NCI-H187 treated with DMSO at 0.1 percent for 48 hours (cell line): Measurements from ENCODE around the gene ABLIM2.

Experiments
- DNase-seq: peaks from one replicate; lab custom pipeline; 2025; lab: John Stamatoyannopoulos, UW

The ABLIM2 gene

DNA sequence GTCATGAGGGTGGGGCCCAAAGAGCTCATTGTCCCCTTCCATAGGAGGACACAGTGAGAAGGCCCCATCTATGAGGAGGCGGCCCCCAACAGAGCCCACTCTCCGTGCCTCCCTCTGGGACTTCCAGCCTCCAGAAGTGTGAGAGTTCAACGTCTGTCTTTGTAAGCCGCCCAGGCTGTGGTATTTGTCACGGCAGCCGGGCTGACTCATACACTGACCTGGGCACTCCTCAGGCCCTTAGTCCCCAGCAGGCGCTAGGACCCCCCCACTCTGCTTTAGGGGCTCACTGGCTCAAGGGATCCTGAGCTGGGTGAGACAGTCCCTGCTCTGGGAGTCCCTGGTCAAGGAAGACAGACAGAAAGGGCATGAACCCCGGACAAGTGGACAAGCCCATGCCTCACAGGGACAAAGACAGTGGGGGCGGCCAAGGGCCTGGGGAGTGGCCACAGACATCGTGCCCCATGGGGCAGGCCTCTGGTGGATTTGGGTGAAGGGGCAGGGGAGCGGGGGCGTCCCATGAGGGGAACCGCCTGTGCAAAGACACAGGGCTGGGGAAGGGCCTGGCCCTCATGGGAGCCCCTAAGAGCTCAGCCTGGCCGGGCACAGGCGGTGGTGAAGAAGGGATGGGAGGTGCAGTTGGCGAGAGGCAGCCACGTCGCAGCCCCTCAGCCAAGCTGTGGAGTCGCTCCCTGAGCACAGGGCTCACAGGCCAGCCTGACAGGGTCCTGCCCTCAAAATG, 21.5 kb downstream of the ABLIM2 start:
- no peak for DNase-seq

DNA sequence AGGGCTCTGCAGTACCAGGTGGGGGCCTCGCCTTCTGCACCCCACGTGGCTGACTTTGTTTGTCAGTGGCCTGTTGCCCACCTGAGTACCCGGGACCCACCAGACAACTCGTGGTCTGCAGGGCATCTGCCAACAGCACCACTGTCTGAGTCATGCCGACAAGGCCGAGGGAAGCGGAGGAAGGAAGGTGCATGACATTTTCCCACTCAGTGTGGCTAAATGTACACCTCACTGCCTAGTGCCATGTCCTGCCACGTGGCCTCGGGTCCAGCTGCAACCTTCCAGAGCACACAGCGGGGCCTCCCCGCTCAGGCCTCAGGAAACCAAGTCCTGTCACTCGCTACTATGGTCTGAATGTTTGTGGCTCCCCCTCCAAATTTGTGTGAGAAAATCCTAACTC, 22.1 kb downstream of the ABLIM2 start:
- no peak for DNase-seq

DNA sequence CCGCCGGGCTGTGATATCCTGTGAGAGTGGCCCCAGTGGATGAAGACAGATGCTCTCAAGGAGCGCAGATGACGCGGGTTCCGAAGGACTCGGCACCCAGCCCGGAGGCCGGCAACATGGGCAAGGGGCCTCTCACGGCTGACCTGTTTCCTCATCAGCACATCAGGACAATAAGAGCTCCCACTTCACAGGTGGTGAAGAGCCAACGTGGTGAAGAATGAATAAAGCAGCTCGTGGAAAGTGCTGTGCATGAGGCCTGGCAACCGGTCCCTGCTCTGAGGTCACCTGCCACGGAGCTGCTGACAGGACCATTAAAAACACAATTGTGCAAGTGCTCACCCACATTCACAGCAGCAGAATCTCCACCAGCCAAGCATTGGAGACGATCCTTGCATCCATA, 22.9 kb downstream of the ABLIM2 start:
- DNase-seq = no peak

DNA sequence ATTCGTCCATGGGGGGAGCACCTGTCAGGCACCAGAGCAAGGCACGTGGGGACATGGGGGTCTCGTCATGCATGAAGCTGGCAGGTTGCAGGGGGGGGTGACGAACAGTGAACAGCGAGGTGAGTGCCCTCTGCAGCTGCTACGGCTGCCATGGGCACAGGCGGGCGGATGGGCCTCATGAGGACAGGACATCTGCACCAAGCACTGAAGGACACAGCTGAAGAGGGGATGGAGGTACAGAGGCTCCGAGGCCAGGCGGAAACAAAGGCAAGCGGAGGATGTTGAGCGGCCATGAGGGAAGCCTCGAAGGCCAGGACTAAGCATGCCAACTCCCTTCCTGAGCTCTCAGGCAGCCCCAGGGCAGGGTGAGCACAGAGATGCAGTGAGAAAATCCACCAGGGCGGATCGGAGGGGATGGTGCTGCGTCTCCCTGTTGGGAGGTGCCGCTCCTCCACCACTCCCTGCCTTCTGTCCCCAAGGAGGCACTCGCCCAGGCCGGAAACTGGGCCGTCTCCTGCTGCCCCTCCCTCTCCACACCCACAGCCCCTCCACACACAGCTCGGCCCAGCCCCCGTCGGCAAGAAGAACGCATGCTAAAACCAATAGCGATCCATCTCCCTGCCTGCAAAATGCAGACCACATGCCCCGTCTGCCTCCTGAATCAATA, 24.6 kb downstream of the ABLIM2 start:
- DNase-seq = no peak

DNA sequence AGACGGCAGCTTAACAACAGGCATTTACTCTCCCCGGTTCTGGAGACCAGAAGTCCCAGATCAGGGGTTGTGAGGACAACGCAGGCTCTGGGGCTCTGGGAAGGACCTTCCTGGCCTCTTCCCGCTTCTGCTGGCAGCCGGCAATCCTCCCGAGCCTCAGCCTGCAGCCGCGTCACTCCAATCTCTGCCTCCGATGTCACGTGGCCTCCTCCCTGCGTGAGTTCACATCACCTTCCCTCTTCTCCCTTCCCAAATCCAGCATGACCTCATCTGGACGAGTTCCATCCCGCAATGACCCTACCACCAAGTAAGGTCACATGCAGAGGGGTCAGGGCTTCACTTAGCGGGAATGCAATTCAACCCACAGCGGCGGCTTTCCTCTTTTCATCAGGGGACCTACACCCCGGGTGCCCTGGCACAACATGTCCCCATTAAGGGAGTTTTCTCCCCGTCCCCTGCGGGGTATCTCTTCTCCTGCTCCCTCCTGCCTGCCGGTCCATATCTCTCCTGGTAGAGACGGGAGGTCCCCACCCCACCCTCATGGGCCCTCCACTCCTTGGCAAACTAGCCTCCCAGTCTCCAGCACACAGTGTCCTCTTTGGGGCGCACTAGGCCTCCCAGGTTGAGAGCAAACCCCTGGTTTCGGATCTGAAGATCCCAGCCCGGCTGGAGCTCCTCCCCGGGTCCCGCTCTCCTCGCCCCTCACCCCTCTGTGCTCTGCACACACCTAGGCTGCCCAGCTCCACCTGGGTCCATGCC, 25.5 kb downstream of the ABLIM2 start:
- DNase-seq = no peak

DNA sequence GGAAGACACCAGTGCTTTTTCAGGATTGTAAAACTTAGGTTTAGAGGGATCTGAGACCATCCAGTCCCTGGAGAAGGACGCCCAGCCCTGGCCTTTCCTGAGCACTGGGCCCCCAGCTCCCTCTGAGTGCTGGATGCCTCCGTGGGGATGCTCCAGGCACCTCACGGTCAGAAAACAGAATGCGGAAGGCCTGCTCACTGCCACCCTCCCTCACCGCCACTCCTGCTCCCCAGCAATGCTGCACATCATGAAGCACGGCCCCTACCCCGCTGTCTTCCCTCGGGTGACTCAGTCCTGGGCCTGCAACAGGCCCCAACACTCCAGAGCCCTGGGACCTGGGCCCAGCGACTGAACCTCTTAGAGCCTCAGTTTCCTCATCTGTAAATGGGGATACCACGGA, 26.2 kb downstream of the ABLIM2 start:
- no peak for DNase-seq

DNA sequence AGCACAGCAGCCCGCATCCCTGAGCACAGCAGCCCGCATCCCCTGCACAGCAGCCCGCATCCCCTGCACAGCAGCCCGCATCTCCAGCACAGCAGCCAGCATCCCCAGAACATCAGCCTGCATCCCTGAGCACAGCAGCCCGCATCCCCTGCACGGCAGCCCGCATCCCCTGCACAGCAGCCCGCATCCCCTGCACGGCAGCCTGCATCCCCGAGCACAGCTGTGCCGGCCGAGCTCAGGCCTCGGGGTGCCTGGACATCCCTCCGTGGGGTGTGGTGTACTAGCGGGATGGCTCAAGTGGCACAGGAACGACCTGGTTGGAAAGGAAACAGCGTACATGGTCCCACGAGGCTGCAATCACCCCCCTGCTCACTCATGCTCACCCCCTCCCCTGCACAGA, 26.8 kb downstream of the ABLIM2 start:
- no peak for DNase-seq

DNA sequence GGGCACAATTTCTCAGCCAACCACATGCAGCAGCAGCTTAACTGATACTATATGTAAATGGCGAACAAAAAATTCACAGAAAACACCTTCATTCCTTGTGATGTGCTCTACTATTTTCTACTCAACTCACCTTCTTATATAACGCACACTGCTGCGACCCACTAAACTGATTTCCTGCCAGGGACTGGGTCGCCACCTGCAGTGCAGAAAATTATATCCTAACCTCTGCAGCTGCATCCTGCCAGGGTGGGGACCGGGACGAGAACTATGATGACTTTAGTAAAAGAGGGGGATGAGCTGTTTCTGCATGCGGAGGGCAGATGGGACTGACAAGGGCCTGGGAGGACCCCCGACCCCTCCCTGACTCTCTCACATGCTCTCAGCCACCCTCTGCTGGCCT, 27.4 kb downstream of the ABLIM2 start:
- DNase-seq = no peak

DNA sequence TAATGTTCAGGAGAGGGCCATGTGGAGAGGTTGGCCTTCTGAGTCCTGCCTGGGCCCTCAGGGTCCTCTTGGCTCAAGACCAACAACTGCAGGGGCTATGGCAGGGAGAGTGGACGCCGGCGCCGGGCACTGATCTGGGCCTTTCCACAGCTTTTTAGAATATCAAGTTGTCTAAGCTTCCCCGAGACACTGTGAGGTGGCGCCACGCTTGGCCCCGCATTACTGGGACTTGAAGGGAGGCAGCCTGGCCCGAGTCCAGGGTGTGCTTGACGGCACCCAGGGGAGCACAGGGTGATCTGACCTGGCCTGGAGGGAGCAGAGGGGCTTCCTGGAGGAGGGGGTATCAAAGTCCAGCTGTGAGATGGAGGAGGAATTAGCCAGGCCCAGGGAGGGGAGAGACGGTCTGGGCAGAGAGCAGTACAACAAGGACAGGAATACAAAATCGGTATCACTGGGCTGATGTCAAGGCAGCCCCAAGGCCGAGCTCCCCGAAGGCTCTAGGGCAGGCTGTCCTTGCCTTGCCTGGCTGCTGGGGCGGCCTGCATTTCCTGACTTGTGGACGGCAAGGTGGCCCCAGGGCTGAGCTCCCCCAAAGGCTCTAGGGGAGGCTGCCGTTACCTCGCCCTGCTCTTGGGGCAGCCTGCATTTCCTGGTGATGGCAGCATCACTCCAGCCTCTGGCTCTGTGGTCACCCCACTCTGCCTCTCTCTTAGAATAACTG, 28.1 kb downstream of the ABLIM2 start:
- no peak for DNase-seq

DNA sequence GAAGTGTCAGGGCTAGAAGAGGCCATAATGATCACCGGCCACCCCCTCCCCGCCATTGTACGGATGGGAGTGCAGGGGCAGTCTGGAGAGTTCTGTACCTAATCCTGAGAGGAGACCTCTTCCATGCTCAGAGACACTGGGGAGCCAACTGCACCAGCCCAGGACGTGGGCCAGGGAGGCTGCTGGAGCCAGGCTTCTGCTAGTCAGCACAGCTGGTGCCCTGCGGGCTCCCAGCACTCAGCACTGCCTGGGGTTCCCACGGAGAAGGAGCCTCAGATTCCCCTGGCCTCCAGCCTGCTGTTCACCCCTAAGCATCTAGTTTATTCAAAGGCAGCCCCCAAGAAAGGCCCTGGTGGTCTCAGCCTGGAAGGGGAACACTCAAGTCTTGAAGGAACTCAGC, 28.8 kb downstream of the ABLIM2 start:
- DNase-seq = no peak

DNA sequence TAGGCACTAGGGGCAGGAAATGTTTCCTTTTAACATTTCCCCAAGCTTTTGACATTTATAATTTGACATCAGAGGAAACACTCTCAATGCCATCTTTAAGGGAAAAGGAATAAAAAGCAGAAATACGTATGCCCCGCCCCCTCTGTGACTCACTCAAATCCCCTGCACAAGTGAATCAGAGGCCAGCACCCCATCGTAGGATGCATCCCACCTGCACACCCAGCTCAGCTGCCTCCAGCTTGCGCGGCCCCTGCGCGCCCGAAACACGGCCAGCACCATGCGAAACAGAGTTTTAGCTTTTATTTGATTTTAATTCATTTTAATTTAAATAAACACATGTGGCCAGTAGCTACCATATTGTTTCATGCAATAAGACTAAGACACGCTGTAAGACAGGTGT, 29.5 kb downstream of the ABLIM2 start:
- no peak for DNase-seq

DNA sequence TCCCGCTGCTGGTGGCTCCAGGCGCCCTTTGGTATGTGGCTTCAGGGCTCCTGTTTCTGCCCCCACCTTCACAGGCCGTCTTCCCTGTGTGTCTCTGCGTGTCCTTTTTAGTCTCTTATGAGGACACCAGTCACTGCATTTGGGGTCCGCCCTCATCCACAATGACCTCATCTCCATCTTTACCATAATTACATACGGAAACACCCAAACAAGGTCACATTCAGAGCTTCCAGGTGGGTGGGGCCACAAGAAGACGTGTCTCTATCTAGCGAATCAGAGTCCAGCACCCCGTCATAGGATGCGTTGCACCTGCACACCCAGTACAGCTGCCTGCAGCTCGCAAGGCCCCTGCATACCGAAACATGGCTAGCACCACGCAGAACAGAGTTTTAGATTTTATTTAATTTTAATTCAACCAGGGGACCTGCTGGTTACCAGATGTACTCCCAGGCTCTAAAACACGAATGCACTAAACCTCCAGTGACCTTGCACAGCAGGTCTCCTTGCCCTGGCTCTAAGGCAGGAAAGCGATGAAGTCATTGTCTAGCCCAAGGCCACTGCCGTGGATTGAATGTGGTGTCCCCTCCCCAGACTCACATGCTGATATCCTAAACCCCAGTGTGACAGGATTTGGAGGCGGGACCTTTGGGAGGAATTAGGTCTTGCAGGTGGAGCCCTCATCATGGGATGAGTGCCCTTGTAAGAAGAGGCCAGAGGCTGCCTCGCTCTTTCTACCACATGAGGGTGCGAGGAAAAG, 30.3 kb downstream of the ABLIM2 start:
- DNase-seq = no peak

DNA sequence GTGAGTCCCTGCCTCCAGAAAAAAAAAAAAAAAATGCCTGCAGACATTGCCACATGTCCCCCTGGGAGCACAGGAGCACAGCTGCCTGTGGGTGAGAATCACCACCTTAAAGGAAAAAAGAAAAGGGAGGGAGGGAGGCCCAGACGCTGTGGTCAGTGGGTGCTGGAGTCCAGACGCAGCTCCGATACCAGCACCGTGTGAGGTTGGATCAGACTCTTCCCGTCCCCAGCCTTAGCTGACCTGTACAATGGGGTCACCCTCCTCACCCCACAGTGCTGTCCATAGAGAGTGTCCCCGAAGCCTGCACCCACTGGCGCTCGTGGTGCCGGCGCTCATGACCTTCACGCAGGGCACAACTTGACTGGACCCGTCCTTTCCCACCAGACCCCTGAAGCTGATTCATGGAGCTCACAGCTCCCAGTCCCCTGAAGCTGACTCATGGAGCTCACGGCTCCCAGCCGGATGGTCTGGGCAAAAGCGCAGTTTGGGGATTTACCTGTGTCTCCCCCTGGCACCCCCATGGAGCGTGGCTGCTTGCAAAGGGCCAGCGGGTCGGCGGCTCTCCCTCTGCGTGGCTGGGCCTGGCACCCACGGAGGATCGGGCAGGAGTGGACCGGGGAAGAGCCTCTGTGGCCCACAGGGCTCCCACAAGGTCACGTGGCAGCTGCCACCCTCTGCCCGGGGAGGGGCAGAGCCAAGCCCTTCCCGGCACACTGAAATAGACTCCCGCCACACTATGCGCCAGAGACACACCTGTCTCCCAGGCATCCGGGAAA, 31.4 kb downstream of the ABLIM2 start:
- DNase-seq = no peak

DNA sequence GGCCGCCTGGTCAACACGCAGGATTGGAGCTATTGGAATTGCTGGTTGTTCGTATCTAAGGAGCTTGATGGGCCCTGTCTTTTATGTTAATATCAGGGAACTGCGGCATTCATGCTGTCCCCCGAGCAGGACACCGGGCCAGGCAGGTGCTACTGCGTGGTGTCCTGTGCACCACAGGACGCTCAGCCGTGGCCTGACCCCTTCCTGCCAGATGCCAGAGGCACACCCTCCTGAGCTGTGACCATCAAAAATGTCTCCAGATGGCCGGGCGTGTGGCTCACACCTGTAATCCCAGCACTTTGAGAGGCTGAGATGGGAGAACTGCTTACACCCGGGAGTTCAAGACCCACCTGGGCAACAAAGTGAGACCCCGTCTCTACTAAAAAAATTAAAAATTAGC, 32.1 kb downstream of the ABLIM2 start:
- no peak for DNase-seq

DNA sequence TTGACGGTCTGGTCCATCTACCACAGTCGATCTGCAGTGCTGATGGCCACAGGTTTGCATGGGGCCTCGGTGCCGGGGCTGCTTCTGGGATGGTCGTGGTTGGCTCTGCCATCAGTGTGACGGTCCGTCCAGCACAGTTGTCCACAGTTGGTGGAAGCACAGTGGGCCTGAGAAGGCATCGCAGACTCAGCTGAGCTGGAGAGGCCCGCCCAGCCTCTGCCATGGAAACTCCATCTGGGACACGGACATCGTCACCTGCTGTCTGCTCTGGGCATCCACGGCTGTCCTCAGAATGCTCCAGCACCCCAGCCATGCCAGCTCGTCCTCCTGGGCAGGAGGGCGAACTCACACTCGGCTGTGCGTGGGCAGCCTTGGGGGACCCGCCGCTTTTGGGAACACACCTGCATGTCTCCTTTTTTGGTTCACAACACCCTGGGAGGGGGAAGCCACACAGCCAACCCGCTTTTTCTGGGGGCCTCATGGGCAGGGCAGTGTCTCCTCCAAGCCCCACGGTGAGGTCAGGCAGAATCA, 33.0 kb downstream of the ABLIM2 start:
- DNase-seq = no peak

DNA sequence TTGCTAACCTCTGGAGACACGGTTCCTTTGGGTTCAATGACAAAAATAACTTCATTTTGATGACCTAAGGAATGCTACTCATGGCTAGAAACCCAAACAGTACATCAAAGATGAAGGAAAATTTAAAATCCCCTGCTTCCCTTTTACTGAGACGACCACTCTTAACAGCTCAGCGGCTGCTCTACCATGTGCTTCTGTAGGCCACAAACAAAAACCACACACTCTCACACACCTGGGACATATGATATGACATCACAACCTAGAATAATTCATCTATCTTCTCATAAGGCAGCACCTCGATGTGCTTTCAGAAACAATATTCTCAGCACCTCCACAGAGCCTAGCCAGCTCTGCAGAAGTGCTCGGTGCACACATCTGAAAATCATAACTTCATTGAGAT, 34.7 kb downstream of the ABLIM2 start:
- no peak for DNase-seq

DNA sequence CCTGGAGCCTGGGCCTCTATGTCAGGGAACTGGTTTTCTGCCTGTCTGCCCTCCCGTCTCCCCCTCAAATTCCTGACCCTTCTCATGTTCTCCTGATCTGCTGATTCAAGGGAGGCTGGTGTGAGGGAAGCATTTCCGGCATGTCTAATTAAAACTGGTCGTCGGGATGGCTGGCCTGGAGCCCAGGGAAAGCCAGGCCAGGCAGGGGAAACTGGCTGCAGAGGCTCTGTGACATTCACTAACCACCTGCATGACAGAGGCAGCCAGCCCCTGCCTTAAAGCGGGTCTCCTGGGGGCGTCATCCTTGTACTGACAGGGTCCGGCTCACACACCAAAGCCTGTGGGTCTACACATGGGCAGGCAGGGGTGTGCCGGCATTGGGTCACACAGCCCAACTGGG, 35.2 kb downstream of the ABLIM2 start:
- DNase-seq = no peak

DNA sequence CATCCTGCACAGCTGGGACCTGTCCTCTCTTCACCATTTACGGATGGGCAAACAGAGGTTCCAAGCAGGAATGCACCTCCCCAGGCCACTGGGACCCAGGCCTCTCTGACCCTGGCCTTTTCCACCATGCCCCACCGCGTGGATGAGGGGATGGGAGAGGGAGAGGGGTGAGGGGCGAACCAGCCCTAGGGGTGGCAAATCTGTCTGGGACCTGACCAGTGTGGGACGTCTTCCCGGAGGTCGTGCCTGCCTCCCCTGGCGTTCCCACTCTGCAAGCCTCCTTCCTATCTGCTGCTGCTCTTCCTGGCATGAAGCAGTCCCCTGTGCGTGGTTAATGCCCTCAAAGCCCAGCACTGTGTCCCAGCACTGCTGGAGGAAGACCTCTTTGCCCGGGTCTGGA, 35.9 kb downstream of the ABLIM2 start:
- no peak for DNase-seq

DNA sequence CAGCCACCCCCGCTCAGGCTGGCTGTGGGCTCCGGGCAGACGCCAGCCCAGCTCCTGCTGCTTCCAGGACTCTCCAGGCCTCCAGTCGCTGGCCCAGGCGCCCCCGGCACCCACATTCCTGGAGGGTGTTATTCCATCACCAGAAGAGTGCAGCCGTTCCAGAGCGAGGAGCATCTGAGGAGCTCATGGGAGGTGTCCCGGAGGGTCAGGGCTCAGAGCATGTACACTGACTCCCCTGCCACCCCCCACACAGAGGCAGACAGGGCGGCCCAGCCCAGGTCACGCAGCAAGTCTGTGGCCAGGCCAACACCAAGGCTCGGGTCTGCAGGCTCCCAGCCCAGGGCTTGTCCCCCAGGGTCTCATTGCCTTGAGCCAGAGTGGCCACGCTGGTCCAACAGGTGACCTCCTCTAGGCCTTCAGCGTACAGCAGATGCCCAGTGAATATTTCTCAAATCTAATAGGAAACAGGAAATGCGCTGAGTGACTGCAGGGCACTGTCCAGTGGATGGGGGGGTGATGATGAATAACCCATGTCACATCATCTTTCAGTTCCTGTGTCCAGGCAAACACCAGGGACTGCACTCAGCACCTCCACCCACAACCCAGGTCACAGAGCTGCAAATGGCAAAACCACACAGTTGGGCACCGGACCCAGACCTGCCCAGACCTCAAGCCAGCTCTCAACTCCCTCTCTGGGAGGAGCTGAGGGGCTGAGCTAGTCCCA, 37.2 kb downstream of the ABLIM2 start:
- DNase-seq = no peak

DNA sequence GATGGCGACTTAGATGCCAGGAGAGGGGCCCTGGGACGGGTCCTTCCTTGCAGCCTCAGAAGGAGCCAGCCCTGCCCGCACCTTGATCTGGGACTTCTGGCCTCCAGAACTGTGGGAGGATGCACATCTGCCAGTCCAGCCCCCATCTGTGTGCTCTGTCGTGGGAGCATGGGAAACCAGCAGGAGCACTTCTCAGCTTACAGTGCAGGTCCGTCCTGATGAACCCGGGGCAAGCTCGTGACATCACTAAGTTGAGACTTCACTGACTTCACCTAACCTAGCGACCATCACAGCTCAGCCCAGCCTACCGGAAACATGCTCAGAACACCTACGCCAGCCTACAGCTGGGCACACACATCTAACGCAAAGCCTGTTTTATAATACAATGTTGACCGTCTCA, 38.1 kb downstream of the ABLIM2 start:
- DNase-seq = no peak
